AG10803 (cell line): ENCODE measurements around the gene LUM.

Source experiments
- DNase-seq: peaks from one replicate; pipeline ENCODE4 v3.0.0; 2010; ENCODE audit warnings: low read depth
- H3K4me3 ChIP-seq: 2 replicates; pipeline ENCODE4 v1.5.1; 2011; ENCODE audit warnings: mild to moderate bottlenecking, low read length, control low read depth
- CTCF ChIP-seq: conservative IDR thresholded peaks from 2 replicates; pipeline ENCODE4 v1.5.1; 2011; ENCODE audit warnings: mild to moderate bottlenecking, low read length, control low read depth, inconsistent platforms

The LUM gene

GRCh38 chr12:91103101-91103500 lies 8.2 kb downstream of the LUM start:
- TF ChIP-seq CTCF = no peak
- DNase-seq = no peak
- no peak overlapping the region for H3K4me3 ChIP-seq

GRCh38 chr12:91100906-91101305 lies 10.4 kb downstream of the LUM start:
- TF ChIP-seq CTCF = no peak
- no peak overlapping the region for H3K4me3 ChIP-seq
- DNase-seq = peak; percentile 43

- H3K4me3 ChIP-seq = no peak overlapping the region
- no peak for DNase-seq
- no peak for TF ChIP-seq CTCF
These were observed 11.5 kb downstream of the LUM start for GRCh38 chr12:91099836-91100235.

- no peak overlapping the region for H3K4me3 ChIP-seq
- no peak for TF ChIP-seq CTCF
- no peak for DNase-seq
These were observed 12.0 kb downstream of the LUM start for GRCh38 chr12:91099341-91099740.

GRCh38 chr12:91098941-91099340 lies 12.4 kb downstream of the LUM start:
- no peak for TF ChIP-seq CTCF
- peak; percentile 94 for DNase-seq
- no peak overlapping the region for H3K4me3 ChIP-seq

GRCh38 chr12:91098461-91098860 lies 12.8 kb downstream of the LUM start:
- no peak for DNase-seq
- no peak for TF ChIP-seq CTCF
- H3K4me3 ChIP-seq = no peak overlapping the region

GRCh38 chr12:91094957-91095356 lies 16.3 kb downstream of the LUM start:
- TF ChIP-seq CTCF = no peak
- H3K4me3 ChIP-seq = no peak overlapping the region
- no peak for DNase-seq
